Stomach (tissue), 9 donors: ENCODE data around the gene TBC1D13. TPM values are rescaled to one million over a fixed set of nuclear protein-coding genes. Genes with fewer than 3 reads are reported as not detected.

Source experiments
- DNase-seq, 2 donors: peaks; one replicate each; pipeline versions ENCODE4 v3.0.0 to v3.0.0-alpha.2; 2013 to 2019
- H3K27ac ChIP-seq, 5 donors: fragments of 200-600 bp in 4 of 5; sonication (generic) in 4 of 5; one replicate each; pipeline ENCODE4 v1.5.1; 2013 to 2019; ENCODE audit warnings: mild to moderate bottlenecking in 1 of 5, moderate library complexity in 1 of 5
- H3K27me3 ChIP-seq, 3 donors: fragments of 200-600 bp; sonication (generic); one replicate each; pipeline ENCODE4 v1.5.1; 2017 to 2019; ENCODE audit warnings: mixed run types in 1 of 3
- H3K36me3 ChIP-seq, 4 donors: fragments of 200-600 bp; sonication (generic); 1 replicate in 3 of 4; 2 replicates in 1 of 4; pipeline ENCODE4 v1.5.1; 2016 to 2019
- H3K4me1 ChIP-seq, 4 donors: fragments of 200-600 bp; sonication (generic); one replicate each; pipeline ENCODE4 v1.5.1; 2016 to 2019
- H3K4me3 ChIP-seq, 4 donors: fragments of 200-600 bp; sonication (generic) in 3 of 4; one replicate each; pipeline ENCODE4 v1.5.1; 2016 to 2019; ENCODE audit warnings: mild to moderate bottlenecking in 1 of 4
- H3K9me3 ChIP-seq, 4 donors: fragments of 200-600 bp; sonication (generic); one replicate each; pipeline ENCODE4 v1.5.1; 2016 to 2019
- EP300 ChIP-seq: sonication (generic); formaldehyde crosslinking; IDR thresholded peaks from one replicate; pipeline ENCODE4 v1.6.1; 2017; ENCODE audit warnings: antibody characterized with exemption
- POLR2A ChIP-seq, 4 donors: fragments of 450-650 bp; IDR thresholded peaks; one replicate each; pipeline ENCODE4 v1.6.1; 2016; ENCODE audit warnings: antibody characterized with exemption in 4 of 4, control low read depth in 2 of 4, mild to moderate bottlenecking in 1 of 4, moderate library complexity in 1 of 4
- POLR2AphosphoS5 ChIP-seq, 3 donors: sonication (generic); formaldehyde crosslinking; IDR thresholded peaks; one replicate each; pipeline ENCODE4 v1.6.1; 2016; ENCODE audit warnings: antibody characterized with exemption in 3 of 3
- WGBS, 5 donors: extraction: QIAGEN DNeasy Blood & Tissue Kit in 3 of 5; methylation state at CpG; one replicate each; pipeline versions ENCODE4 v1.1.5 to v1.1.7; 2013 to 2018; 5-methylcytosine and 5-hydroxymethylcytosine counted together
- intact Hi-C: fragments of 100-400 bp; cut with DNase I; formaldehyde crosslinking; loops from one replicate; pipeline ENCODE4 v1.15.1; 2023; ENCODE audit warnings: low total_unique reads
- polyA plus RNA-seq, 3 donors: library from polyadenylated mRNA; stranded (reverse); fragments of 200-250 nt; gene quantifications; one replicate each; pipeline ENCODE4 v1.2.3, GENCODE V29; 2013
- total RNA-seq, 5 donors: library from RNA; depleted of rRNA; stranded (reverse); fragments of >200 nt; gene quantifications; one replicate each; pipeline versions ENCODE4 v1.1.0 to v1.2.3, GENCODE V29; 2014 to 2016
- TF ChIP-seq, protein P1 (sequence below), 7 experiments: fragments of 450-650 bp in 4 of 7; fragments of 200-600 bp in 3 of 7; sonication (generic) in 3 of 7; IDR thresholded peaks; one replicate each; pipeline ENCODE4 v1.5.1; 2016 to 2019; ENCODE audit warnings: antibody characterized with exemption in 7 of 7, control low read depth in 2 of 7, mild to moderate bottlenecking in 1 of 7
- donor health status: healthy with polysubstance abuse.
- donor health status: Bipolar disorder and iron deficiency.
- donor health status: healthy.

Gene TBC1D13
- total and polyA plus RNA-seq, 8 donors, result 5.8 to 50.6 (median 11.5) TPM

DNA sequence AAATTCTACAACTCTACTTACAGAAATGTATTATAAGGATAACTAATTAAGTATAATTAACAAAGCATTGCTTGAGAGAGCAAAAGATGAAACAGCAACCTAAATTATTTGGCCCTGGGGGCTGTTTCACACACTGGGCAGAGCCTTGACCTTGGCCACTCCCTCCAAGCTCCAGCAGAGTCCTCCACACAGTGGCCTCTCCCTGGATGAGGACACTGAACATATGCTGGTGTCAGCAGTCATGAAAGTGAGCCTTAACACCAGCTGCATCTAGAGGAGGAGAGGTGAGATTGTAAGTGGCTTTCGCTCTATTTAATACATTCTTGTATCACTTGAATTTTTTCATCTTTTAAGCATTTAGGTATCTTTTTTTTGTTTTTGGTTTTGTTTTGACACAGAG lies 39.8 kb upstream of the TBC1D13 start:
- Histone ChIP-seq H3K4me1 (no peaks in the 10 kb centered on the region), H3K9me3 (no peaks in the 10 kb centered on the region), H3K27ac (no peak overlapping the region), H3K4me3 (no peak overlapping the region), H3K36me3 (peaks cover 35 to 71% (median 68%) of the 10 kb centered on the region in 4 donors), H3K27me3 (no peaks in the 10 kb centered on the region)
- TF ChIP-seq POLR2A (IDR thresholded peaks at IDR 0.05) (no peak), EP300 (no peak), POLR2AphosphoS5 (IDR thresholded peaks at IDR 0.05) (no peak)
- TF ChIP-seq, protein P1, sequence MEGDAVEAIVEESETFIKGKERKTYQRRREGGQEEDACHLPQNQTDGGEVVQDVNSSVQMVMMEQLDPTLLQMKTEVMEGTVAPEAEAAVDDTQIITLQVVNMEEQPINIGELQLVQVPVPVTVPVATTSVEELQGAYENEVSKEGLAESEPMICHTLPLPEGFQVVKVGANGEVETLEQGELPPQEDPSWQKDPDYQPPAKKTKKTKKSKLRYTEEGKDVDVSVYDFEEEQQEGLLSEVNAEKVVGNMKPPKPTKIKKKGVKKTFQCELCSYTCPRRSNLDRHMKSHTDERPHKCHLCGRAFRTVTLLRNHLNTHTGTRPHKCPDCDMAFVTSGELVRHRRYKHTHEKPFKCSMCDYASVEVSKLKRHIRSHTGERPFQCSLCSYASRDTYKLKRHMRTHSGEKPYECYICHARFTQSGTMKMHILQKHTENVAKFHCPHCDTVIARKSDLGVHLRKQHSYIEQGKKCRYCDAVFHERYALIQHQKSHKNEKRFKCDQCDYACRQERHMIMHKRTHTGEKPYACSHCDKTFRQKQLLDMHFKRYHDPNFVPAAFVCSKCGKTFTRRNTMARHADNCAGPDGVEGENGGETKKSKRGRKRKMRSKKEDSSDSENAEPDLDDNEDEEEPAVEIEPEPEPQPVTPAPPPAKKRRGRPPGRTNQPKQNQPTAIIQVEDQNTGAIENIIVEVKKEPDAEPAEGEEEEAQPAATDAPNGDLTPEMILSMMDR (IDR thresholded peaks at IDR 0.05), result no peak
- no peak for DNase-seq
- intact Hi-C loops, result no loop called here
- WGBS, 5 donors, result 96 to 100% (median 100%) methylated on average over 1 of the region's 1 CpG

GRCh38 chr9:128750926-128751595 lies 36.0 kb upstream of the TBC1D13 start:
- no peak for DNase-seq
- TF ChIP-seq EP300, result no peak
- WGBS, 5 donors, result 92 to 95% (median 93%) methylated on average over 15 to 22 of the region's 22 CpGs
- Histone ChIP-seq H3K36me3 (peaks cover 50 to 94% (median 90%) of the 10 kb centered on the region in 4 donors), H3K27ac (no peak overlapping the region), H3K9me3 (no peaks in the 10 kb centered on the region), H3K4me1 (no peaks in the 10 kb centered on the region), H3K4me3 (no peak overlapping the region), H3K27me3 (no peaks in the 10 kb centered on the region)
- intact Hi-C loops, result no loop called here

GRCh38 chr9:128753627-128754026 lies 33.4 kb upstream of the TBC1D13 start:
- Histone ChIP-seq H3K27ac (no peak overlapping the region), H3K4me1 (peaks cover 0 to 3% (median 0%) of the 10 kb centered on the region in 4 donors), H3K27me3 (no peaks in the 10 kb centered on the region), H3K4me3 (no peak overlapping the region), H3K36me3 (peaks cover 35 to 69% (median 67%) of the 10 kb centered on the region in 4 donors), H3K9me3 (no peaks in the 10 kb centered on the region)
- WGBS, 5 donors, result 93 to 97% (median 96%) methylated on average over 12 to 16 of the region's 16 CpGs
- TF ChIP-seq EP300 (no peak), POLR2A (IDR thresholded peaks at IDR 0.05) (no peak), POLR2AphosphoS5 (IDR thresholded peaks at IDR 0.05) (no peak)
- TF ChIP-seq, protein P1 (IDR thresholded peaks at IDR 0.05), result no peak
- intact Hi-C loops, result no loop called here
- DNase-seq, result no peak

DNA sequence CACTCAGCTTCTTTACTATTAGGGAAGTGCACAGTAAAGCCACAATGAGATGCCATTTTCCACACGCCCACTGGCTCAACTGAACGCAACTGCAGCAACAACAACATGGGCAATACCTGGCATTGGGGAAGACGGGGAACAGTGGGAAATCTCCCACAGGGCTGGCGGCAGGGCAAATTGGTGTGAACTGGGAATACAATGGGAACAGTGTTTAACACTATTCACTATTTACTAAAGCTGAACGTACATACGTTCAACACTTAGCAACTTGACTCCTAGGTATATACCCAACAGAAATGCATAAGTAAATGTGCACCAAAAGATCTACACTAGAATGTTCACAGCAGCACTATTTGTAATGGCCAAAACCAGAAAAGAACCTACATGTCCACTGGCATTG lies 29.5 kb upstream of the TBC1D13 start:
- Histone ChIP-seq H3K4me1 (peaks cover 0 to 9% (median 0%) of the 10 kb centered on the region in 4 donors), H3K9me3 (no peaks in the 10 kb centered on the region), H3K27me3 (no peaks in the 10 kb centered on the region), H3K36me3 (peaks cover 11 to 36% (median 30%) of the 10 kb centered on the region in 4 donors), H3K4me3 (no peak overlapping the region), H3K27ac (no peak overlapping the region)
- intact Hi-C loops, result no loop called here
- WGBS, 5 donors, result 66 to 83% (median 78%) methylated on average over 6 of the region's 6 CpGs
- TF ChIP-seq EP300 (no peak), POLR2AphosphoS5 (IDR thresholded peaks at IDR 0.05) (no peak), POLR2A (IDR thresholded peaks at IDR 0.05) (no peak)
- TF ChIP-seq, protein P1 (IDR thresholded peaks at IDR 0.05), result no peak
- no peak for DNase-seq
